NCI-H2227 (cell line): Measurements from ENCODE around the gene THSD4.
"Not testable (repeated sequence)": the region's sequence is repeated elsewhere in the genome, so short reads cannot be mapped to it uniquely, and the experiment has no call there.

Experiments used
- DNase-seq: peaks from one replicate; lab custom pipeline; 2025; ENCODE audit not compliant: unreplicated experiment; lab: John Stamatoyannopoulos, UW

THSD4 gene

DNA sequence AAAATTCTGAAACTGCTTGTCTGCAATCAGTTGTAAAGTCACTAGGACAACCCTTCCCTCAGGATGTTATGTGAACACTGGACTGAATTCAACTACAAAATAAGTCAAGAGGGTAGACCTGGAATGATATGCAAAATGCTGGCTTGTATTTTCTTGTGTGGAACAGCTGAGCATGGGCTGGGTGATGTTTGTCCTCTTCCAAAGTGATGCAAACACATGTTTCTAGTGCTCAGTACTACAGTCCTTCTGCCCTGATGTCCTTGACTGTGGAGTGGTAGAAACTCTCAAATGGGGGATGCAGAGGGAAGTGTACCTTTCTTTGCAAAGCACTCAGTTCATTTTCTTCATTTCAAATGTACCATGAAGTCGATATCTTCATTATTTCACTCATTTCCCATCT, 258.6 kb downstream of the THSD4 start:
- DNase-seq: no peak

DNA sequence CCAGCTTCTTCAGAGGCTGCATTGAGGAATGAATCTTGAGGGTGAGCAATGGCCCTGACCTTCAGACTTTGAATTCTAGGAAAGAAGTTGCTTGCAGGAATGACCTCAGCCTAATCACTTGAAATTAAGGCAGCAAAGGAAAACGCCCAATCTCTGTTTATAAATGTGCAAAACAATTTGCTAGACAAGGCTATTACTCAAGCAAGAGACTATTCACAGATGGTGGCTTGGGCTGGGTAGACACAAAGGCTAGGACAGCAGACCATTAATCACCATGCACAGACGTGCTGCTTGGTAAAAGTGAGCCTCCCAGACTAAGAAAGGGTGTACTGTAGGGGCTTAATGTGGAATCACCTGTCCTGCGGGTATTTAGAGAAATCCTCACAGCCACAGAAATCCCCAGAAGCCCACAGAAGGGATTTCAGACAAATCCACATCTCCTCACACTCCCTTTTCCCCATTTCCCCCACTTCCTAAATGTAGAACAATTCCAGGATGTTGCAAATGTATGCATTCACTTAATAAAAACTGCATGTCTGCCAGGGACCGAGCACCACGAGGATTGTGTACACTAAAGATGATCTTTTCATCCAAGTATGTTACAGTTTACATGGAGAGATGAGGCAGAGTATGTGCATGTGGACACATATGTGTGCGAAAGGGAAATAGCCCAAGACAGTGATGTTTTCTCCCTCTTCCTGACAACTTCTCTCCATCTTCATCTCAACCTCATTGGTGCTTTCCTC, 259.5 kb downstream of the THSD4 start:
- DNase-seq: no peak

DNA sequence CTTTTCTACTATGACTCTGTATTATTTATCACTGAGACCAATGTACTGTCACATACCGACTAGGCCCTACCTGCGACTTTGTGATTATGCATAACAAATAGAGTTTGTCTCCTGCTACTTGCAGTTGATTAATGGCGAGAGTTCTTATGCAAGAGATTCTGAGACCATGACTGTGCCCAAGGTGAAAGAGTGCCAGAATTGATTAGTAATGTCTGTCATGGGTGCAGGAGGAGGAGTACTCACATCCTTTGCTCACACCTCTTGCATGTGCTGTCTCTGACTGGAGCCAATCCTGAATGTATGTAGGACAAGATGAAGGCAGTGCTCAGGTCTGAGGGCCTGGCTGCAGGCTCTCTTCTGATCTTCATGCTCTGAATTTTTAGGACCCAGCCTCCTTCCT, 260.7 kb downstream of the THSD4 start:
- no peak for DNase-seq

DNA sequence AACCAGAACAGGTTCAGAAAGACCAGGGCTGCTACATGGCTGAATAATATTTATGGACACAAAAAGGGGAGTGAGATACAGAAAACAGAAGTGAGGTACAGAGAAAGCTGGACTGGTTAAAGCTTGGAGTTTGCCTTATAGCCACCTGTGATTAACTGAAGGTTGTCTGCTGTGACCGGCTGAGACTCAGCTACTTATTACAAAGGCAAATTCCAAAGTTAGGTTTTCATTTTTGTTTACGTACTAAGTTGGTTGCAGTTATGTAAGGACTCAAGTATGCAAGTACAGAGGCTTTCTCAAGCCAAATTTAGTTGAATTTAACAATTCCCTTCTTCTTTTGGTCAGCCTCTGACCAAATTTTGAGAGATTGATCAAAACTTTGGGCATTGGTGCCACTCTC, 264.6 kb downstream of the THSD4 start:
- DNase-seq: no peak

DNA sequence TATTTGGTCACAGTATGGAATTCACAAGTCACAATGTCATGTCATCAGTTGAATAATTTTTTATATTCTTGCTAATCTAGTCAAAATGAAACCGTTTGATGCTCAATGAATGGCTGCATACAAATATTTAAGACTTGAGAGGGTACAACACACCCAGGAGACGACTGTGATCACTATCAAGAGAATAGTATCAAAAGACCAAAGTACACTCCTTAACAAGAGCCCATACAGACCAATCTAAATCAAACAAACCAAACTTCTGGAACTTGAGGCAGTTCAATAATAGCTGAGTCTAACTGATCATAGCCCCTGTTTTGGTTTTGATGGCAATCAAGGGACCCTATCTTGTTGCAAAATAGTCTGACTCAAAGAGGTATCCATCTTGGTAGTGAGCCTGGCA, 265.1 kb downstream of the THSD4 start:
- DNase-seq: no peak

DNA sequence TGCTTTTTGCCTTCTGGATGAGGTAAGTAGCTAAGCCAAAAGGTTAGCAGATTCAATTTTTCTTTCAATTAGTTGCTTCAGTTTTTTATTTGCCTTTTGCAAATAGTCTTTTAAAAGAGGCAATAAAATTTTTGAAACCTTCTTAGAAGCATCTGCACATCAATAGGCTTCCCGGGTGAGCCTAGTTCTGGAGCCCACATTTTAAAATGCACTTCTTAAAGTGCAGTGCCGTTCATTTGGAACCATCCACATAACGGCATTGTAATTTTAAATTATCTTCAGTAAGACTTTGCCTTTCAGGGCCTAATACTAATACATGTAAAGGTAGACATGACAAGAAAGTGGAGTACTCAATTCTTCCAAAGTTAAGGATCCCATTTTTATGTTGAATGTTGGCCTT, 269.2 kb downstream of the THSD4 start:
- DNase-seq: no peak

DNA sequence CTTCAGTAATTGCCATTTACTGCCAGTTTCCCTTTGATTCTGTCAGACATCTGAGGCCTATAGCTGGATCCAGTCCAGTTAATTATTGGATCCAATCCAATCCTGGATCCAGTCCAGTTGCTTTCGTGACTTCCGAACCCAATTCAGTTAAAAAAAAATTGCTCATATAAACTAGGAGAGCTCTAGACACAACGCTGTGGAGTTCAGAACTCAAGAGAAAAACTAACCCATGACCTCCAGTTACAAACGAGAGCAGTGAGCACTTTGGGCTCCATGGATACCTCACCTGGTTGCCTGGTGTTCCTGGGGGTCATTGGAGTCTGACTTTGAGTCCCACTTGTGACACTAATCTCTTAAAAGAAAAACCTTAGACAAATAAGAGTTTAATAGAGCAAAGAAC, 269.8 kb downstream of the THSD4 start:
- no peak for DNase-seq

DNA sequence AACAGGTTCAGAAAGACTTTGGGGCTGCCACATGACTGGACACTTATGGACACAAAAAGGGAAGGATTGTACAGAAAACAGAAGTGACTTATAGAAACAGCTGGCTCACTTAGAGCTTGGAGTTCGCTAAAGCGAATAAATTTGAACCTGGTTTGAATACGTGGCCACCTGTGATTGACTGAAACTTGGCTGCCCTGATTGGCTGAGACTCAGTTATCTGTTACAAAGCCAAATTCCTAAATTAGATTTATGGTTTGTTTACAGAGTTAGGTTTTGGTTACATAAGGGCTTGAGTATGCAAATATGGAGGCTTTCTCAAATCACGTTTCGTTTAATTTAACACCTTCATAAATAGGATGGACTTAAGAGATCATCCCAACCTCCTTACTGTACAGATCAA, 270.2 kb downstream of the THSD4 start:
- DNase-seq: no peak

DNA sequence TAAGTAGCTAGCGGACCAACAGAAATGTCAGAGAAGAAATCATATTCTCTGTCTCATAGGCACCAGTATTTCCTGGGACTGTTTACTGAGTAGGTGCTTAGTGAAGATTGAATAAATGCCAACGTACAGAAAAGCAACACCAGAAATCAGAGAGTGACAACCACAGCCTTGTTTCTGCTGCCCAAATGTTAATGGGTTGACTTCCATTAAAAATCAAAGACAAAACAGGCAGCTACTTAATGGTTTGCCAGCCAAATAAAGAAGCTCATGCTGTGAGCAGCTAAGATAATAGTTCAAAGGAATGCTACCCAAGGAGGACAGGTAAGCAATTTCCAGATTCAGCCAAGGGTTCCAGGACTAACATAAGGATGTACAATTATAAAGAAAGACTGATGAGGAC, 270.7 kb downstream of the THSD4 start:
- DNase-seq: no peak

DNA sequence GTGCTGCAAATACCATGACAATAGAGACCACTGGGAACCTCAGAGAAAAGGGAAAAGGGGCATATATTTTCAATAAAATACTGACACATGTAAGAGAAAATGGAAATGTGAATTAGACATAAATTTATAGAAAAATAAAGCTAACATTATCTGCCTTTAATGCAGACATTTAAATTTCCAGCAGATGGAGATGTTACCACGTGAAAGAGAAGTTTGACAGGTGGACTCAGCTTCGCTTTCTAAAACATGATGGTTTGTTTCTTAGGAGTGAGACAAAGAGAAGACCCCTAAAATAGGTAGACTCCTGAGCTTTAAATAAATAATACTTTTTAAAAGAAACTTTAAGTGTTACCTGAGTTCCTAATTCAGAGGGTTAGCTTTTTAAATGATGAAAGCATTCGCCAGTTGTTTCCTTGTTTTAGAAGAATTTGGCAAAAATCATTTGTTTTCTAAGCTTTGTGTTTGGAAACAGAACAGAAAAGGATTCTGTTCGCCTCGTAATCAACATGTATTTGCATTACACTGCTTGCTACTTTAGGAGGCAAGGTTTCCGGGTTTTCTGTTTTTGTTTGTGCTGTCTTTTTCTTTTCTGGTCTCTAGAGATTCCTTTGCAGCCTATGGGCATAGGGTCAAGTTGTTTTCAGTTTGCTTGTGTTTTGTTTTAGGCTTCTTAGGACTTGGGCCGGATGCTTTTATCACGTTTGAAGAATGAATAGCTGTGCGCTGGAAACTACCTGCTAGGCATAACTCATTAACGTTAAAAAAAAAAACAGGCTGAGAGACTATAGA, 271.4 kb downstream of the THSD4 start:
- DNase-seq: peak; percentile 34

DNA sequence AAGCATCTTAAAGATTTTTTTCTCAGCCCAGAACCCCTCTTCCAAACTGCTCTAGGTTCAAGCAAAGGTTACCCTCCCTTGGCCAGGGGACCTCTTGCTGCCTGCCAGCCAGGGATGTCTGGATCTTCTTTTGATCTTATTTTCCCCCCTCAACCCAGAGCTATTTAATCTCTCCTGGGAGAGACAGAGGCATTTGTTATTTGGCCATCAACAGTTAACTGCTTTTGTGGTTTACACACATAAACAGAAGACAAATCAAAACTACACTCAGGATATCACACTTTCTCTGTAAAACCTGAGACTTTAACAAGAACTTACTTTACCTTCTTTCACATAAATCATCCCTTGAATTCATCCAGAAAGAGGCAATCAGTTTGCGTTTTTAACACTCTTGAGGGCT, 272.5 kb downstream of the THSD4 start:
- no peak for DNase-seq

DNA sequence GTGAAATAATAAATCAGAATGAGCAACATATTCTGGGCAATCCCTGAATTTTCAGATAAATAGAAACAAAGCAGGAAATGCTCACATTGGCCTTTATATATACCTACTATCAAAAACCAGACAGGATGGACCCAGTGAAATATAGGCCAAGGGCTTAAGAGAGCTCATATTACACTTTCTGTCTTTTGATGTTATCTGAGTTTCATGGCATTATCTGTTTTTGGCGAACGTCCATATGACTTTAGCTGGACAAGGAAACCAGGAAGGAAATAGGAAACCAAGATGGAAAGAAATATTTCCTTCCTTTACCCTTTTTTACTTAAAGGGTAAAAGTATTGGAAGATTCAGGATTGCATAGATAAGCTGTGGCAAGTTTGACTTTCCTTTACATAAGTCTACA, 274.8 kb downstream of the THSD4 start:
- DNase-seq: no peak

DNA sequence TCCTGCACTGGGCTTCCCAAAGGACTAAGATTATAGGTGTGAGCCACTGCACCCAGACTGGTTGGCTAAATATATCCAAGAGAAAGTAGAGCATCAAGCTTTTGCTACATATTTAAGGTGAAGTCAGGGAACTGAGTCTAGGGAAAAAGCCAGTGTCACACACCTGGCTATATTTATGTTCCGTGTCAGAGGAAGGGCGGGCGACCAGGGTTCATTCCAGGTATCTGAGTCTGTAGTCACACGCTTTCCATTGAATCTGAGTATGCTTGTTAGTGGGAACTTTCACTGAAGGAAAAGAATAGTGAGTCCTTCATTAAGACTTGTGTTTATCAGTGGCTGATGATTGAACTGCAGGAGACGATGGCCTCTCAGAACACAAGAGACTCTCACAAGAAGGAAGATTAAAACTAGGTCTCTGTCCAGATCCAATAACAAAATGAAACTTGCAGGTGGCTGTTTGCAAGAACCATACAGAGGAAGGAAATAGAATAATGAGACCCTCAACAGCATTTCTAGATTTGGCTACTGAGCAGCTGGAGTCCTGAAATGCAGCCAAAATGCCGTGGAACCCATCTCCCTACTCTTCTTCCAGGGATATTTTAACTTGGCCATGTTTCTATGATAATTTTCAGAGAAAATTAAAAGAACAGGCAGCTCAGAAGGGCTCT, 276.3 kb downstream of the THSD4 start:
- no peak for DNase-seq

DNA sequence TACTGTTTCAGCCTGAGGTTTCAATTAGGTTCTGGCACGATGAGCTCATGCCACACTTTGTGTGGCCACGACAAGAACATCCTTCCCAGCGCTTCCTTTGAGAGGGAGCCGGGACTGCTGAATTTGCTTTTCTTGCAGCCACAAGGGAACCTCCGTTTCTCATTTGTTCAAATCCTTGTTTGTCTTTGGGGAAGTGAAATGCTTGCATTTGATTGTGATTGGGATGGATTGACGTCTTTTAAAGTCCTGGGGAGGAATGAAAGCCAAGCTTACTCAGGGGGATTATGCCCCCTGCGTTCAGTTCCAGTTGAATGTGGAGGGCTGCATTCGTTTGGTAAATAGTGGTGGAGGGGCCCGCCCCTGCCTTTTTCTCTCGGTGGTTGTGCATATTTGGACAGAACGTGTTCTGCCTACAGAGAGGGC, 277.6 kb downstream of the THSD4 start:
- no peak for DNase-seq

DNA sequence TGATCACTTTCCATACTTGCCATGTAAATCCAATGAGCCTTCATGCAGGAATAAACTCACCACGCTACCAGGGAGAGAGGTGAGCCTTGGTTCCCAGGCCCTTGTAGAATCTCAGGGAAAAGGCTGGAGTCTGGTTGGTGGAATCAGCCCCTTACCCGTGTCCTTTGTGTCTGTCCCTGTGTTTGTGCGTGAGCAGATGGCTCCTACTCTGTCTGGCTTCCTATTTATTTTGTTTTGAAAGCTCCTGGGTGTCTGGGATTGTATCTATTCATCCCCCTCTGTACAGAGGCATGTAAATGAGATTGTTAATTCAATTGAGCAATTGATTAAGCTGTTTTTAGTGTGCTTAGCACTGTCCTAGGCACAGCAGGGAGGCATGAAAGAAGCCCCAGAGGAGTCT, 278.1 kb downstream of the THSD4 start:
- DNase-seq: no peak

DNA sequence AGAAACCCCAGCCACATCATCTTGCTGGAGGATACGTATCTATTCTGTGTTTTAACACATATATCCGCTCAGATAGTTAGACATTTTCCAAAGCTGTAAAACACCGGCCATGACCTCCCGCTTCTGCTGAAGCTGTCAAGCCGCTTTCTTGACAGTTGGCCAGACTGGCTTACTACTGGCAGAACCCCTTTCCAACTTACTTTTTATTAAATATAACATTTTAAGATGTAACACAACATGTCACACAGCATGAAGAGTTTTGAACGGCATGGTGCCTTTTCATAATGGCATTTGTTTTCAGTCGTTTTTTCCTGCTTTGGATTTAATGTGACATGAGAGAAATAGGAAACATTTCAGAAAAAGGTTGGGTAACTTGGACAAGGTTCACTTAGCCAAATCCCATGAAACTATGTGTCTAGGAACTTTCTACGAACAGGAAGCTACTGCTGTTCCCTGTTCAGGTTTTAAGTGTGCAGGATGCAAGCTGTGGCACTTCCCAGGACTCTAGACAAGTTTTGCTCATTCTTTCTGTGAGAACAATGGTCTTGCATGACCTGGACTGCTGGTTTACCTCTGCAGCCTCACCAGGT, 281.4 kb downstream of the THSD4 start:
- no peak for DNase-seq

DNA sequence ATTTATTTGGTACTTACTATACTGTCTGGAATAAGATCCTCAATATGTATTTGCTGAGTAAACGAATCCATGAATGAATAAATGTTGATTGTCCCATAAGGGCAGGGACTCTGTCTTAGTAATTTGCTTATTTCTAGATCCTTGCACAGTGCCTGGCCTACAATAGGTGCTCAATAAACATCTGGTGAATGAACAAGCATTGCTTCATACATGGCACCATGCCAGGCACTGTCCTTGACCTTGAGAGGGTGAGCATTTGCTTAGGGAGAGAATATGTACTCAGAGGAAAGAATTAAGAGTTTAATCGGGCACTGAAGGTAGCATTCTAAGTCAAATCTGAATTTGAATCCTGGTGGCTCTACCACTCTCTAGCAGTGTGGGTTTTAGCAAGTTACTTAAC, 282.1 kb downstream of the THSD4 start:
- DNase-seq: no peak

DNA sequence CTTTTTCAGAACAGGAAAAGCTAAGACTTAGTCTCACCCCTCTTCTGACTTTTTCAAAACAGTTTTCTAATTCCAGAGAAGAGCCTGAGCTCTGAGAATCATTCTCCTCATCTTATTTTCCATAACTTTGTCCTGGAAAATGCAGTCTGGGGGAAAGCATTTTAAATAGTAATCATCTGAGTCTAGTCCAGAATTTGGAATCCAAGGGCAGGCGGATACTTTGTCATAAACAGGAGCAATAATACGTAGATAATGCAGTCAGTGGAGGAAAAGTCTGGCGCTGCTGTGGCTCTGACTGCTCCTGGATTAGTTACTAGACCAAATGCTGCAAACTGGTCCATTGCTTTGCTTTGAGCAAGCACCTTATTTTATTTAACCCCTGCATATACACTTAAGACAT, 285.0 kb downstream of the THSD4 start:
- DNase-seq: no peak

DNA sequence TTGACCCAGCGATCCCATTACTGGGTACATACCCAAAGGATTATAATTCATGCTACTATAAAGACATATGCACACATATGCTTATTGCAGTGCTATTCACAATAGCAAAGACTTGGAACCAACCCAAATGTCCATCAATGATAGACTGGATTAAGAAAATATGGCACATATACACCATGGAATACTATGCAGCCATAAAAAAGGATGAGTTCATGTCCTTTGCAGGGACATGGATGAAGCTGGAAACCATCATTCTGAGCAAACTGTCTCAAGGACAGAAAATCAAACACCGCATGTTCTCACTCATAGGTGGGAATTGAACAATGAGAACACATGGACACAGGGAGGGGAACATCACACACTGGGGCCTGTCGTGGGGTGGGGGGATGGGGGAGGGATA, 286.5 kb downstream of the THSD4 start:
- not testable (repeated sequence) for DNase-seq

DNA sequence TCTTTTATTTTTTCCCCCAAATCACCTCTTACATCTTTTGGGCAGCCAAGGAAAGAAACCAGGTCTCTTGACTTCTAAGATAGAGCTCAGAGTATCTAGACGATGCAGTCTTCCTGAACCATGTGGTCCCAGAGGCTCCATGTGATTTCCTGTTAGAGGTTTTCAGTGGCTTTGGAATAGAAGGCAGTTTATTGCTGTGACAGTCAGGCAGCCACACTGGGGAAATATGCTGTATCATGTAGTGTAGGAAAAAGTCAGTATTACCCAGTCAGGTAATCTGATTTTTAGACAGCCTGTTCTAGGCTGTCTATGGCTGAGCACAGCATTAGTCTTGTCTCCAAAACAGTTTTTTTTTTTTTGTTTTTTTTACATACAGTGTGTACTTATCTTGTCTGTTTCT, 294.3 kb downstream of the THSD4 start:
- DNase-seq: no peak

DNA sequence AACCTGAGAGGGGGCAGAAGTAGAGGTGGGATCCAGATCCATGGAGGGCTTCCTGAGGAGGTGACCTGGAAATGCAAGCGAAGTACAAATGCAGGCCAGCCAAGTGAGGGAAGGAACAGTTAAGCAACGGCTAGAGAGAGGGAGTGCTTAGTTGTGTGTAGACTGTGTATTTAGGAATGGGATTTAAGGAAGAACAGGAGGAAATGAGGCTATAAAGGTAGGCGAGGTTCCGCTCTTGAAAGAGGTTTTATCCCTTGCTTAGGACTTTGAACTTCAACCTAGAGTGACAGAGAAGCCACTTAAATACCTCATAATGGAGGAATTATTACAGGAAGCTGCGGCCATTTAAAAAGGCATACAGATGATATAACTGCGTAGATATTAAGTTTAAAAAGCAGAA, 295.1 kb downstream of the THSD4 start:
- DNase-seq: no peak
